Dedifferentiated amniotic fluid mesenchymal stem cell (primary cell): ENCODE measurements around the gene GABRG3.

Experiments
- DNase-seq: peaks from one replicate; pipeline ENCODE4 v3.0.0-alpha.2; 2016; ENCODE audit errors: extremely low spot score

Gene GABRG3

GRCh38 chr15:27064080-27064479 lies 93.1 kb downstream of the GABRG3 start:
- no peak for DNase-seq

- DNase-seq: no peak
These were observed 94.2 kb downstream of the GABRG3 start for GRCh38 chr15:27065151-27065550.

GRCh38 chr15:27065785-27066184 lies 94.8 kb downstream of the GABRG3 start:
- no peak for DNase-seq

- DNase-seq: no peak
These were observed 95.5 kb downstream of the GABRG3 start for GRCh38 chr15:27066446-27066845.

GRCh38 chr15:27067175-27067574 lies 96.2 kb downstream of the GABRG3 start:
- DNase-seq: no peak

GRCh38 chr15:27070841-27071240 lies 99.9 kb downstream of the GABRG3 start:
- no peak for DNase-seq

GRCh38 chr15:27074179-27074578 lies 103.2 kb downstream of the GABRG3 start:
- no peak for DNase-seq

- DNase-seq: no peak
These were observed 106.8 kb downstream of the GABRG3 start for GRCh38 chr15:27077790-27078189.

GRCh38 chr15:27081676-27082418 lies 110.9 kb downstream of the GABRG3 start:
- no peak for DNase-seq

- no peak for DNase-seq
These were observed 111.5 kb downstream of the GABRG3 start for GRCh38 chr15:27082526-27082925.

GRCh38 chr15:27084844-27085243 lies 113.9 kb downstream of the GABRG3 start:
- no peak for DNase-seq

GRCh38 chr15:27086149-27086548 lies 115.2 kb downstream of the GABRG3 start:
- no peak for DNase-seq

GRCh38 chr15:27086805-27087204 lies 115.8 kb downstream of the GABRG3 start:
- DNase-seq: no peak

- no peak for DNase-seq
These were observed 116.9 kb downstream of the GABRG3 start for GRCh38 chr15:27087651-27088583.

GRCh38 chr15:27088584-27089232 lies 117.7 kb downstream of the GABRG3 start:
- no peak for DNase-seq

GRCh38 chr15:27089233-27089586 lies 118.2 kb downstream of the GABRG3 start:
- no peak for DNase-seq

GRCh38 chr15:27089676-27090075 lies 118.7 kb downstream of the GABRG3 start:
- no peak for DNase-seq

GRCh38 chr15:27091270-27091940 lies 120.4 kb downstream of the GABRG3 start:
- DNase-seq: no peak

GRCh38 chr15:27092390-27092789 lies 121.4 kb downstream of the GABRG3 start:
- DNase-seq: no peak

GRCh38 chr15:27094235-27094634 lies 123.3 kb downstream of the GABRG3 start:
- no peak for DNase-seq

- DNase-seq: no peak
These were observed 125.1 kb downstream of the GABRG3 start for GRCh38 chr15:27095886-27096624.
